Measurements from ENCODE around the gene SRGAP2B.
"Not testable (repeated sequence)": the region's sequence is repeated elsewhere in the genome, so short reads cannot be mapped to it uniquely, and the experiment has no call there.

Gene SRGAP2B

GRCh38 chr1:144995833-144996410 lies 99.2 kb downstream of the SRGAP2B start:
- not testable (repeated sequence) for DNase-seq

GRCh38 chr1:144992915-144993314 lies 102.2 kb downstream of the SRGAP2B start:
- not testable (repeated sequence) for DNase-seq

- not testable (repeated sequence) for DNase-seq
Measured at GRCh38 chr1:144990611-144991010, 104.5 kb downstream of the SRGAP2B start.

DNA sequence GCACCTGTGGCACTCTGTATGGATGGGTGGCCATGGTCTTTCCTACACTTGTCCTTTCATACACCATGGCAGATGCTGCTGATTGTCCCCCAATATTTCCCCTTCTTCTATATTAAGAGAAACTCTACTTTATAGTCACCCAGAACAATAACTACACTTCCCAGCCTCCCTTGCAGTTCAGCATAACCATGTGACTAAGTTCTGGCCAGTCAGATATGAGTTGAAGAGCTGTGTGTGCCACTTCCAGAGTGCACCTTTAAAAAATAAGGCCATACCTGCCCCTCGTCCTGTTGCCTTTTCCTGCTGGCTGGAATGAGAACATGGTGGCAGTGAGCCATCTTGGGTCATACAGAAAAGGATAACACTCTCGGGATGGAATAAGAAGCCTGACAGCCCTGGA lies 108.0 kb downstream of the SRGAP2B start:
- not testable (repeated sequence) for DNase-seq

DNA sequence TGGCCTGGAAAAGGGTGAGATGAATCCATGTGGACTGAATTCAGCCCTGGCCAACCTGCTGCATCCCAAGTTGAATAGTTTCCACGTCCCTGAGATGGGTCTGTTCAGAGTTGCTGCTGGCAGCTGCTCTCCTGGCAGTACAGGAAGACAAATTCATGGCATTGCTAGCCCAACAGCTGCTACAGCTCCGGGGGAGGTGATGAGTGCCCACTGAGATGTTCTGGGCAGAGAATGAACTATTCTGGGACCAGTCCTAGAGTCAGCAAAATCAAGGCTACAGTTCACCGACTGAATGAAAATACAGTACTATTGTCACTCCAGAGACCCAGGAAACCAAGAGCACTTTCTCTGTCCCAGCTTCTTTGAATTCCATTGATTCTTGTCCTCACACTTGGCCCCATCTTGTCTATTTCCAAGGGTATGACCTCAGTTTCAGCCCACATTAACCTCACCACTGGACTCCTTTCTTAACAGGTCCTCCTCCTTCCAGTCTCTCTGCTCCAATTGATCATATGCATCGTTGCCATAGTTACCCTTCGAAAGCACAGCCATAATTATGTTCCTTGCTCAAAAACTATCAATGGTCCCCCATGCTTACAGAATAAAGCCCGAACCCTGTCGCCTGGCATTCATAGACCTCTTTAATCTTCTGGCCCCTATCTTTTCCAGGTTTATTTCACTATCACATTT lies 108.8 kb downstream of the SRGAP2B start:
- DNase-seq: not testable (repeated sequence)

- DNase-seq: not testable (repeated sequence)
Measured at GRCh38 chr1:144985550-144986170, 109.5 kb downstream of the SRGAP2B start.

DNA sequence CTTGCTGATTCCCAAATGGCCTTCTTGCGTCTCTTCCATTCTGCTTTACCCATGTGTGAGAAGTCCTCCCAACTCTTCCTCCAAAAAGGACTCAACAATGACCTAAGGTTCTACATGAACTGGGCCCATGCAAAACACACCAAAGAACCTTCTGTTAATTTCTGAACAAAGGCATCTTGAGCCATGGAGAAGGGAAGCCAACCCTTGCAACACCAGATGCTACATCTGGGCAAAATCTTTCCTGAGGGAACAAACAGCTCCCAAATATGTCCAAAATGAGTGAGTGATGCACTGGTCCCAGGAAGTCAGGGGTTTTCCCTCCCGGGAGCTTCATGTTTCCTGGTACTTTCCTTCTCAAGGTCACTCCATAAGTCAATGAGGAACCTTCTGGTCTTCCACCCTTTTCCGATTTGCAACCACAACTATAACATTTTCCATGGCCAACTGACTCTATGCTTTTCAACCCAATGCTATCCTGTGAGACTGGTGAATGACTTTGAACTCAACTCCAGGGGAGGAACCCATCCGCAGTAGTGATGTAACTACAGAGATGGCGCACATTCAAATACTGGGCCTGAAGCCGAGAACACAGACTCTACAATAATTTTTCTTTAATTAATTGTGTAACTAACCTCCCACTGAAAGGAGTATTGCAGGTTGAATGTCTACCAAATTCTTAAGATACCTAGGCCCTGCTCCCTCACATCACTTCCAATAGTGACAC lies 112.2 kb downstream of the SRGAP2B start:
- DNase-seq: not testable (repeated sequence)

- DNase-seq: not testable (repeated sequence)
Measured at GRCh38 chr1:144981157-144981556, 114.0 kb downstream of the SRGAP2B start.

GRCh38 chr1:144979960-144980595 lies 115.0 kb downstream of the SRGAP2B start:
- DNase-seq: not testable (repeated sequence)

DNA sequence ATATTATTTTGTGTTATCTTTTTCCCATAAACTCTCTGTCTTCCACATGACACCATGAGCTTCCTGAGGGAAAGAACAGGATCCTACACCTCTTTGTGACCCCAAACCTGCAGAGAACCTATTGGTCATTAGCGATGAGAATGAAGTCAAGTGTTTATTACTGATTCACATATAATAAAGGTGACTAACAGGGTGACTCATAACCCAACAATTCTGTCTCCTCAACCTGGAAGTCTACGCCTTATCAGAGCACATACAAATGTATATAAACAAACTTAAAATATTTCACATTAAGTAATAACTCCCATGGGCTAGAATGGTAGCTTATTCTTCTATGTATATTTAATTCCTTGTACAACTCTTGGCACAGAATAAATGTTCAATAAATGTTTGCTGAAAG lies 117.3 kb downstream of the SRGAP2B start:
- not testable (repeated sequence) for DNase-seq

DNA sequence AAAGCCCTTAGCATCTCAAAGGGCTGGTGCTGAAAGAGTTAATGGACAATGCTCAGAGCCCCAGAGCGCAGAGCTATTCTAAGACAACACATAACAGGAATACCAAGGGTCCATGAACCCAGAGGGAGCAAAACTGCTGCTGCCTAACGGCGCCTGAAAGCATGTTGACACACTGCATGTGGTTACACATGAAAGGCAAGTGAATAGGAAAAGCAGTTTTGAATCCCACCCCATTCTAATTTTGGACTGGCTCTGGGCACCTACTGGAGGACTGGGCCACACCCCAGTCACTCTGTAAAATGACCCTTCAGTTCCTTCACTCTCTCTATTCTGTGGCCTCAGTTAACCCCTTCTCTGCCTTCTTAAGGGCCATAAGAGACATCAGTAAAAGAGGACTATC lies 123.2 kb downstream of the SRGAP2B start:
- not testable (repeated sequence) for DNase-seq

- not testable (repeated sequence) for DNase-seq
Measured at GRCh38 chr1:144966488-144966887, 128.6 kb downstream of the SRGAP2B start.

- not testable (repeated sequence) for DNase-seq
Measured at GRCh38 chr1:144964765-144965164, 130.4 kb downstream of the SRGAP2B start.

DNA sequence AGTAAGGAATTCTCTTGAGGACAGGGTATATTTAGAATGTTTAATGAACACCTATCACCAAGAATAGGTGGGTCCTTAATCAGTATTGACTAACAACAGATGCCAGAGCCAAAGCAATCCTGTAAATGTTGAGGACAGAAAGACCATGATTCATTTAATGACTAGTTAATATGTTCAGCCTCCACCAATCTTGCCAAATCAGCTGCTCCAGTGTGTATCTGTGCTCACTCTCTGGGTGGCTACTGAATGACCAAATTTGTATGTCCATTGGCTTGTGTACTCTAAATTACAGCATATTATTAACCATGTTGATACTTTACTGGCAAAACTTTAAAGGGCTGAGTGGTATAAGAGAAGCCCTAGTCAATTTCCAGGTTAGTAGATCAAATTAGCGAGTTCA lies 130.9 kb downstream of the SRGAP2B start:
- not testable (repeated sequence) for DNase-seq

DNA sequence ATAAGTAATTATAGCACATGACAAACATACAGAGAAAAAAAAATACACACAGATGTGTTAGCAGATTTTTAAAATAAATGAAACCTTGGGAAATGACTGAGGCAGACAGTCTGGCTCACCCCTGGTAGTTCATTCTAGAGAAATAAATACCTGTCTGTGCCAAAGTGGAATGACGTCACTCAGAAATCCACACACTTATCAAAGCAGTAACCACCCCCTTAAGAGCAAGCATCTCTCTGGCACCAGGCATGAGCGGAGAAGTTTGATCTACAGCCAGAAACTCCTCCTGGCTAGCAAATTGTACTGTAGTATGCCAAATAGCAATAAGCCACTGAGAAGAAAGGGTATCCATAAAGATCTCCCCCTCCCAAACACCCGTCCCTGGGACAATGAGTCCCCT lies 131.6 kb downstream of the SRGAP2B start:
- not testable (repeated sequence) for DNase-seq

- not testable (repeated sequence) for DNase-seq
Measured at GRCh38 chr1:144961604-144962583, 133.2 kb downstream of the SRGAP2B start.

- DNase-seq: not testable (repeated sequence)
Measured at GRCh38 chr1:144960929-144961488, 134.1 kb downstream of the SRGAP2B start.

DNA sequence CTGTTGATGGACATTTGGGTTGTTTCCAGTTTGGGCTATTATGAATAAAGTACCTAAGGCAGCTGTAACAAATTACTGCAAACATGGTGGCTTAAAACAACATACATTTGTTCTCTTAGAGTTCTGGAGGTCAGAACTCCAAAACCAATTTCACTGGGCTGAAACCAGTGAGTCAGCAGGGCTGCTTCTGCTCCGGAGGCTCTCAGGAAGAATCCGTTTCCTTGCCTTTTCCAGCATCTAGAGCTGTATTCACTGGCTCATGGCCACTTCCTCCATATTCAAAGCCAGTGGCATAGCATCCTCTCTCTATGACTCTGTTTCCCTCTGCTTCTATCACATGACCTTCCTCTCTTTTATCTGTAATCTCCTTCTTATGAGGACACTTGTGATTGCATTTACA lies 146.7 kb downstream of the SRGAP2B start:
- not testable (repeated sequence) for DNase-seq

DNA sequence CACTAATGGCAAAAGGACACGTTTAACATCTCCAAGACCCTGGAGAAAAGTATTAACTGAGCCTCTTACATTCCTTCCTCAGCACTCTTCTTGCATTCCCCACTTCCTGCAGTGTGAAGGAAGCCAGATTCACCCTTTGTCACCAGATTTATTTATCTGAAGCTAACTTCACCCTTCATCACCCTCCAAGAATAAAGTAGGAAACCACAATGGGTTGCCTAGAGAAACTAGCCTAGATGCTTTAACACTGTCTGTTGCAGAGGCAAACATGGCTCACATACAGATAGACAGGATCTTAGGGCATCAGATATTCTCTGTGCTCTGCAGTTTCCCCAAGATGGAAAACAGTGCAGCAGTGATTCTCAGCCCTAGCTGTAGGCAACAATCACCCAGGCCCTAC lies 147.6 kb downstream of the SRGAP2B start:
- not testable (repeated sequence) for DNase-seq

- DNase-seq: not testable (repeated sequence)
Measured at GRCh38 chr1:144946525-144947480, 148.3 kb downstream of the SRGAP2B start.

Data from NCI-H1436 treated with DMSO at 0.1 percent for 48 hours (cell line).